Activated CD4-positive, alpha-beta T cell treated with anti-CD3 and anti-CD28 coated beads, Interleukin-2, amount 10 ng/mL, durations not matched to agents 7 days and 5 days (primary cell): ENCODE measurements around the gene TRPM3. TPM values are rescaled to one million over a fixed set of nuclear protein-coding genes. Genes with fewer than 3 reads are reported as not detected.

Experiments
- CTCF ChIA-PET: fragments of 350-600 bp; sonication (Branson Sonifier 250); formaldehyde crosslinking; loops from one replicate; lab custom pipeline; 2021; ENCODE audit warnings: antibody characterized with exemption; lab: Charles Lee
- POLR2A ChIA-PET: fragments of 350-600 bp; sonication (Branson Sonifier 250); formaldehyde crosslinking; loops from one replicate; lab custom pipeline; 2021; ENCODE audit warnings: antibody characterized with exemption; lab: Charles Lee
- DNase-seq: peaks from one replicate; pipeline ENCODE4 v3.0.0-alpha.2; 2020
- H3K27ac Mint-ChIP-seq: one replicate; pipeline ENCODE4 v1.8.0; 2021; ENCODE audit warnings: mild to moderate bottlenecking, moderate library complexity, mixed read lengths
- H3K27me3 Mint-ChIP-seq: one replicate; pipeline ENCODE4 v1.8.0; 2021; ENCODE audit warnings: mixed read lengths
- H3K36me3 Mint-ChIP-seq: one replicate; pipeline ENCODE4 v1.8.0; 2021; ENCODE audit warnings: low read depth, mixed read lengths
- H3K4me1 Mint-ChIP-seq: one replicate; pipeline ENCODE4 v1.8.0; 2021; ENCODE audit warnings: mixed read lengths
- H3K4me3 Mint-ChIP-seq: one replicate; pipeline ENCODE4 v1.8.0; 2021; ENCODE audit warnings: mild to moderate bottlenecking, moderate library complexity, mixed read lengths
- H3K9me3 Mint-ChIP-seq: one replicate; pipeline ENCODE4 v1.8.0; 2021; ENCODE audit warnings: mixed read lengths
- total RNA-seq, 2 experiments: library from RNA; stranded (reverse); gene quantifications; one replicate each; pipeline ENCODE4 v1.2.3, GENCODE V29; 2021

TRPM3 gene
- total RNA-seq, 2 experiments from 2014 or later: not detected

- Mint-ChIP-seq H3K27ac (no peak overlapping the region), H3K27me3 (peaks cover 2% of the 10 kb centered on the region), H3K9me3 (no peaks in the 10 kb centered on the region), H3K4me1 (peaks cover 9% of the 10 kb centered on the region), H3K36me3 (peaks cover 7% of the 10 kb centered on the region), H3K4me3 (no peak overlapping the region)
- ChIA-PET POLR2A (no interaction called here), CTCF (interaction anchor here (0.9 to 1.4 kb wide), 3 partner anchors 9 to 31 kb away, joined by 3 to 5 read pairs (median 4); no protein-coding TSS in a partner anchor)
- no peak for DNase-seq
Observed at GRCh38 chr9:70571258-70571657, 550.2 kb downstream of the TRPM3 start.

- Mint-ChIP-seq H3K36me3 (peaks cover 7% of the 10 kb centered on the region), H3K4me1 (peaks cover 21% of the 10 kb centered on the region), H3K27ac (no peak overlapping the region), H3K4me3 (no peak overlapping the region), H3K27me3 (peaks cover 2% of the 10 kb centered on the region), H3K9me3 (no peaks in the 10 kb centered on the region)
- DNase-seq: no peak
- POLR2A ChIA-PET: no interaction called here
- CTCF ChIA-PET: interaction anchor here (0.7 to 1.4 kb wide), 2 partner anchors 16 to 33 kb away, joined by 3 to 7 read pairs; no protein-coding TSS in a partner anchor
Observed at GRCh38 chr9:70569791-70570190, 551.6 kb downstream of the TRPM3 start.

- peaks cover 5% of the 10 kb centered on the region for H3K36me3 Mint-ChIP-seq
- no peak for DNase-seq
- ChIA-PET CTCF (interaction anchor here (0.5 to 0.7 kb wide), 2 partner anchors 16 to 178 kb away, joined by 3 to 7 read pairs; no protein-coding TSS in a partner anchor), POLR2A (no interaction called here)
- peaks cover 2% of the 10 kb centered on the region for H3K27me3 Mint-ChIP-seq
- H3K4me3 Mint-ChIP-seq: no peak overlapping the region
- H3K9me3 Mint-ChIP-seq: no peaks in the 10 kb centered on the region
- no peak overlapping the region for H3K27ac Mint-ChIP-seq
- peaks cover 27% of the 10 kb centered on the region for H3K4me1 Mint-ChIP-seq
Observed at GRCh38 chr9:70569070-70569772, 552.2 kb downstream of the TRPM3 start.

- POLR2A ChIA-PET: interaction anchor here (0.7 kb wide), 1 partner anchor 35 kb away, joined by 3 read pairs; no protein-coding TSS in a partner anchor
- peaks cover 44% of the 10 kb centered on the region for H3K4me1 Mint-ChIP-seq
Observed at GRCh38 chr9:70567511-70567910, 553.9 kb downstream of the TRPM3 start.

GRCh38 chr9:70566751-70567150 is 554.7 kb downstream of the TRPM3 start:
- peak overlapping the region; percentile 34 for H3K27ac Mint-ChIP-seq
- peaks cover 5% of the 10 kb centered on the region for H3K36me3 Mint-ChIP-seq
- peaks cover 48% of the 10 kb centered on the region for H3K4me1 Mint-ChIP-seq
- no peak for DNase-seq
- POLR2A ChIA-PET: no interaction called here
- no peak overlapping the region for H3K4me3 Mint-ChIP-seq
- CTCF ChIA-PET: interaction anchor here (0.6 to 1.5 kb wide), 6 partner anchors 10 to 1133 kb away, joined by 3 to 5 read pairs (median 4); no protein-coding TSS in a partner anchor
- peaks cover 3% of the 10 kb centered on the region for H3K9me3 Mint-ChIP-seq
- no peaks in the 10 kb centered on the region for H3K27me3 Mint-ChIP-seq

More at GRCh38 chr9:70567511-70567910, 553.9 kb downstream of the TRPM3 start:
- Mint-ChIP-seq H3K27ac (no peak overlapping the region), H3K4me3 (no peak overlapping the region), H3K27me3 (no peaks in the 10 kb centered on the region), H3K36me3 (peaks cover 5% of the 10 kb centered on the region), H3K9me3 (peaks cover 3% of the 10 kb centered on the region)
- no peak for DNase-seq
- CTCF ChIA-PET: interaction anchor here (0.9 to 1.2 kb wide), 2 partner anchors 35 to 148 kb away, joined by 4 to 5 read pairs; no protein-coding TSS in a partner anchor

- Mint-ChIP-seq H3K9me3 (peaks cover 7% of the 10 kb centered on the region), H3K27me3 (no peaks in the 10 kb centered on the region), H3K27ac (peak overlapping the region; percentile 78), H3K4me1 (peaks cover 55% of the 10 kb centered on the region), H3K4me3 (no peak overlapping the region), H3K36me3 (peaks cover 7% of the 10 kb centered on the region)
- POLR2A ChIA-PET: no interaction called here
- DNase-seq: peak; percentile 11
- CTCF ChIA-PET: interaction anchor here (0.7 to 1.5 kb wide), 4 partner anchors 9 to 43 kb away, joined by 3 to 5 read pairs (median 4); no protein-coding TSS in a partner anchor
Observed at GRCh38 chr9:70566066-70566465, 555.4 kb downstream of the TRPM3 start.

- peaks cover 55% of the 10 kb centered on the region for H3K4me1 Mint-ChIP-seq
- H3K9me3 Mint-ChIP-seq: peaks cover 7% of the 10 kb centered on the region
- ChIA-PET POLR2A (no interaction called here), CTCF (interaction anchor here (1.0 to 2.1 kb wide), 4 partner anchors 13 to 155 kb away, joined by 3 to 7 read pairs (median 4); no protein-coding TSS in a partner anchor)
- peak overlapping the region; percentile 100 for H3K27ac Mint-ChIP-seq
- no peaks in the 10 kb centered on the region for H3K27me3 Mint-ChIP-seq
- H3K4me3 Mint-ChIP-seq: peak overlapping the region; percentile 54
- no peak for DNase-seq
- peaks cover 10% of the 10 kb centered on the region for H3K36me3 Mint-ChIP-seq
Observed at GRCh38 chr9:70564468-70565335, 556.7 kb downstream of the TRPM3 start.

GRCh38 chr9:70563431-70564204 is 557.8 kb downstream of the TRPM3 start:
- Mint-ChIP-seq H3K36me3 (peaks cover 10% of the 10 kb centered on the region), H3K27me3 (no peaks in the 10 kb centered on the region), H3K4me1 (peaks cover 63% of the 10 kb centered on the region), H3K27ac (peak overlapping the region; percentile 100), H3K9me3 (peaks cover 7% of the 10 kb centered on the region), H3K4me3 (peak overlapping the region; percentile 54)
- peak; percentile 76 for DNase-seq
- ChIA-PET CTCF (interaction anchor here (0.9 to 2.1 kb wide), 8 partner anchors 12 to 149 kb away, joined by 3 to 7 read pairs (median 4); partner anchors contain the start of gene KLF9), POLR2A (no interaction called here)

GRCh38 chr9:70563010-70563409 is 558.4 kb downstream of the TRPM3 start:
- H3K4me3 Mint-ChIP-seq: peak overlapping the region; percentile 54
- POLR2A ChIA-PET: no interaction called here
- H3K36me3 Mint-ChIP-seq: peaks cover 10% of the 10 kb centered on the region
- DNase-seq: no peak
- CTCF ChIA-PET: interaction anchor here (0.6 to 2.1 kb wide), 8 partner anchors 10 to 149 kb away, joined by 3 to 7 read pairs (median 3); partner anchors contain the start of gene KLF9
- peak overlapping the region; percentile 100 for H3K27ac Mint-ChIP-seq
- H3K4me1 Mint-ChIP-seq: peaks cover 63% of the 10 kb centered on the region
- peaks cover 12% of the 10 kb centered on the region for H3K9me3 Mint-ChIP-seq
- no peaks in the 10 kb centered on the region for H3K27me3 Mint-ChIP-seq

GRCh38 chr9:70561786-70562395 is 559.5 kb downstream of the TRPM3 start:
- Mint-ChIP-seq H3K9me3 (peaks cover 16% of the 10 kb centered on the region), H3K27me3 (no peaks in the 10 kb centered on the region), H3K36me3 (peaks cover 9% of the 10 kb centered on the region), H3K4me1 (peaks cover 60% of the 10 kb centered on the region), H3K27ac (peak overlapping the region; percentile 100), H3K4me3 (no peak overlapping the region)
- ChIA-PET POLR2A (no interaction called here), CTCF (interaction anchor here (0.6 to 1.6 kb wide), 3 partner anchors 21 to 264 kb away, joined by 3 to 4 read pairs (median 3); partner anchors contain the start of gene KLF9)
- no peak for DNase-seq

- H3K27me3 Mint-ChIP-seq: no peaks in the 10 kb centered on the region
- no peak overlapping the region for H3K4me3 Mint-ChIP-seq
- peaks cover 9% of the 10 kb centered on the region for H3K36me3 Mint-ChIP-seq
- peaks cover 16% of the 10 kb centered on the region for H3K9me3 Mint-ChIP-seq
- ChIA-PET POLR2A (no interaction called here), CTCF (interaction anchor here (1.0 to 1.2 kb wide), 2 partner anchors 9 to 20 kb away, joined by 4 read pairs; no protein-coding TSS in a partner anchor)
- H3K27ac Mint-ChIP-seq: no peak overlapping the region
- peaks cover 52% of the 10 kb centered on the region for H3K4me1 Mint-ChIP-seq
- DNase-seq: no peak
Observed at GRCh38 chr9:70561111-70561510, 560.3 kb downstream of the TRPM3 start.
